ENCODE results near the gene PRKCB. TPM values are rescaled to one million over a fixed set of nuclear protein-coding genes. Genes with fewer than 3 reads are reported as not detected.

Gene PRKCB
- total and polyA plus RNA-seq, 2 of the 8 experiments (the other 6 are each of a cell fraction or from before 2014, with no cell fraction given): 7.1 to 12.1 TPM

DNA sequence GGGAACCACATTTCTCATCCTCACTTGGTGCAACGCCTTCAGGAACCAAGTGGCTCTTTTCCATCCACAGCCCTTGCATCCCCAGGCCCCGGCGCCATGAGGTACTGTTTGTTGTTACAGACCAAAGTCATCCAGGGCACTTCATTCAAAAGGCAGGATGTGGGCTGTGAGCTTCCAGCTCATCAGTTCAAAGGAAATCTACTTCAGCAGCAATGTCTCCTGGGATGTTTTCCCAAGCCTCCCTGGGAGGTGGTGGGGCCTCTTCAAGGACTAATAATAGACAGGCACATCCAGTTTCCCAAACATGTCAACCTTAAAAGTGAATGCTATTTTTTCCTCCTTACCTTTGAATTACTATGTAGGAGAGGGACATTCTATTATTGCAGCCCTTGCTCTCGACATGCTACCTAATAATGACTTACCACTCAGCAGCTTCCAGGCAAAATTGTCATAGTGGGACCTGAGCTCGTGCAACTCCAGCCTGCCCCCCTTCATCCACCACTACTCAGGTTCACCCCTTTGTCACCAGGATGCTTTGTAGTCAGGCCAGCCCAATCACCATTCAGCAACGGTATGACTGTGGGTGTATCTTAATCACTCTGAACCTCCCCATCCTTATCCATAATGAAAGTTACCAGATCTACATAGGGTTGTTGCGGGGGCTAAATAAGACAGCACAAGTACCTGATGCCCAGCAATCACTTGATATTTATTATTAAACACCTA, 1.7 kb upstream of the PRKCB start:
- H2BK15ac ChIP-seq (ENCODE audit: low read length): no peak overlapping the region
- no peak overlapping the region for H3K4me3 ChIP-seq (ENCODE audit: extremely low read depth in 1 of 4, insufficient read depth in 2 of 4, low read depth in 3 of 4, low read length in 4 of 4)
- H3K23me2 ChIP-seq (ENCODE audit: low read depth, low read length): peaks cover 9% of the 10 kb centered on the region; the same call in 1 of the 2 replicates
- H4K20me1 ChIP-seq (replicated peaks in 1 of 2; ENCODE audit: control insufficient read depth in 1 of 2, insufficient read depth in 2 of 2, low read length in 2 of 2): no peaks in the 10 kb centered on the region
- H3K4me2 ChIP-seq (ENCODE audit: insufficient read depth in 1 of 2, low read depth in 2 of 2, low read length in 2 of 2): no peak overlapping the region; a peak in 1 of 4 replicates
- H2BK120ac ChIP-seq (replicated peaks; ENCODE audit: low read depth, low read length): no peak overlapping the region
- H2BK12ac ChIP-seq (ENCODE audit: low read depth, low read length): no peak overlapping the region
- H3K27ac ChIP-seq (ENCODE audit: low read depth, low read length): no peak overlapping the region
- DNase-seq (ENCODE audit: low read depth in 1 of 2, low spot score in 2 of 2) (no peak), FAIRE-seq (no peak)
- WGBS, 2 experiments (ENCODE audit: extremely low coverage in 1 of 2, insufficient coverage in 1 of 2, insufficient read length in 1 of 2, insufficient replicate concordance in 2 of 2, low coverage in 1 of 2, low lambda C conversion rate in 2 of 2, missing lambda C conversion rate in 1 of 2): 82% methylated on average over 7 of the region's 7 CpGs; no CpG with 5 or more reads in 1 of the 2 experiments
- POLR2A ChIA-PET (ENCODE audit: partially characterized antibody): interaction anchor here (0.6 kb wide), 1 partner anchor 221 kb away, joined by 3 read pairs; no protein-coding TSS in a partner anchor
- H3K79me2 ChIP-seq (ENCODE audit: control insufficient read depth in 1 of 2, insufficient read depth in 2 of 2, low read length in 2 of 2): no peaks in the 10 kb centered on the region
- no peak overlapping the region for H3K4ac ChIP-seq (replicated peaks; ENCODE audit: insufficient read length, low read depth, low read length)
- CTCF ChIA-PET (ENCODE audit: partially characterized antibody): interaction anchor here (0.9 to 1.3 kb wide), 4 partner anchors 17 to 459 kb away, joined by 3 to 4 read pairs (median 3); no protein-coding TSS in a partner anchor
- H2BK5ac ChIP-seq (ENCODE audit: low read depth, low read length): no peak overlapping the region
- H4K8ac ChIP-seq (ENCODE audit: extremely low read depth, insufficient read depth, low read length): no peak overlapping the region
- peaks cover 2 to 33% (median 27%) of the 10 kb centered on the region in 4 experiments for H3K27me3 ChIP-seq (replicated peaks in 1 of 4; ENCODE audit: control insufficient read depth in 3 of 4, extremely low read depth in 1 of 4, insufficient read depth in 3 of 4, low read length in 3 of 4)
- H3K4me1 ChIP-seq (replicated peaks in 1 of 4; ENCODE audit: control insufficient read depth in 3 of 4, insufficient read depth in 4 of 4, low read length in 3 of 4): peaks cover 3 to 13% (median 5%) of the 10 kb centered on the region in 4 experiments; a peak in 6 of 7 replicates
- no peak overlapping the region for H3K56ac ChIP-seq (replicated peaks; ENCODE audit: insufficient read length, low read depth, low read length)
- no peak overlapping the region for H2BK20ac ChIP-seq (ENCODE audit: low read length)
- no peak overlapping the region for H3K14ac ChIP-seq (ENCODE audit: insufficient read length)
- H2AFZ ChIP-seq (ENCODE audit: low read length): no peak overlapping the region
- H3K79me1 ChIP-seq (ENCODE audit: low read depth, low read length): no peaks in the 10 kb centered on the region
- H2AK5ac ChIP-seq (ENCODE audit: low read depth, low read length): no peak overlapping the region
- no peak overlapping the region for H4K5ac ChIP-seq (ENCODE audit: insufficient read length, low read depth, low read length)
- H3K23ac ChIP-seq (ENCODE audit: insufficient read length): no peak overlapping the region
- H3K9ac ChIP-seq (replicated peaks in 1 of 4; ENCODE audit: extremely low read depth in 1 of 4, low read depth in 3 of 4, low read length in 3 of 4): no peak overlapping the region
- H3K9me3 ChIP-seq (ENCODE audit: insufficient read depth in 2 of 2, low read depth in 1 of 2, low read length in 1 of 2): no peaks in the 10 kb centered on the region
- H3K18ac ChIP-seq (ENCODE audit: extremely low read depth, low read length): no peak overlapping the region
- H3K36me3 ChIP-seq (ENCODE audit: control insufficient read depth in 2 of 4, insufficient read depth in 4 of 4, low read length in 3 of 4): no peaks in the 10 kb centered on the region
- no peak overlapping the region for H4K91ac ChIP-seq (replicated peaks; ENCODE audit: insufficient read length, low read length)
- no peak for TF ChIP-seq CTBP2 (IDR thresholded peaks at IDR 0.05; ENCODE audit: borderline replicate concordance, insufficient read depth, insufficient read length, low read length)
- TF ChIP-seq POLR2A (IDR thresholded peaks at IDR 0.05; ENCODE audit: control extremely low read depth in 1 of 2, low read depth in 2 of 2, low read length in 2 of 2): no peak
- TF ChIP-seq EGR1 (IDR thresholded peaks at IDR 0.05; ENCODE audit: borderline replicate concordance, low read depth, low read length): no peak
- TF ChIP-seq GTF2F1 (IDR thresholded peaks at IDR 0.05; ENCODE audit: borderline replicate concordance, low read depth, low read length): no peak
- no peak for TF ChIP-seq TBP (IDR thresholded peaks at IDR 0.05; ENCODE audit: low read depth, low read length)
- no peak for TF ChIP-seq TAF1 (IDR thresholded peaks at IDR 0.05; ENCODE audit: low read depth, low read length)
- TF ChIP-seq YY1 (IDR thresholded peaks at IDR 0.05; ENCODE audit: low read depth, low read length): no peak
- no peak for TF ChIP-seq TCF12 (IDR thresholded peaks at IDR 0.05; ENCODE audit: low read depth, low read length)
- TF ChIP-seq CBX5 (IDR thresholded peaks at IDR 0.05; ENCODE audit: low read depth, low read length): no peak
- TF ChIP-seq CHD1 (IDR thresholded peaks at IDR 0.05; ENCODE audit: low read depth, low read length): no peak
- no peak for TF ChIP-seq ATF3 (IDR thresholded peaks at IDR 0.05; ENCODE audit: insufficient read depth, low read depth, low read length)
- TF ChIP-seq EZH2 (IDR thresholded peaks at IDR 0.05; ENCODE audit: low read depth, low read length, severe bottlenecking): no peak
- TF ChIP-seq CEBPB (IDR thresholded peaks at IDR 0.05; ENCODE audit: low read depth, low read length): no peak
- no peak for TF ChIP-seq BACH1 (IDR thresholded peaks at IDR 0.05; ENCODE audit: low read length)
